ENCODE data around the gene SLC35F3.

Gene SLC35F3

DNA sequence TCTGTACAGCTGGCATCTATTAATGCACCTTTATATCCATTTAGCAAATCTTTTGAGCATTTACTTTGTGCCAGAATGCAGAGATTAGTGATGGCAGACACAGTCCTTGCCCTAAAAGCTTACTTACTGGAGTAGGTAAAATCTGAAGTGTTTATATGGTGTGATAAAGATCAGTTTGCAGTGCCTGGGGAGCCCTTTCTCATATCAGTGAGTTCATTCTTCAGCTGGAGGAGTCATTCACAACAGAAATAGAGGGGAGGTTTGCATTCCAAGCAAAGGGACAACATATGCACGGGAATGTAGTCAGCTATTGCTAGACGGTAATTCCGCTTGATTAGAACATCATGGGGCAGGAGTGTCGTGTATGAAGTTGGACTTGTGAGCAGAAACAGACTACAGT, 8.4 kb downstream of the SLC35F3 start:
- DNase-seq: no peak

DNA sequence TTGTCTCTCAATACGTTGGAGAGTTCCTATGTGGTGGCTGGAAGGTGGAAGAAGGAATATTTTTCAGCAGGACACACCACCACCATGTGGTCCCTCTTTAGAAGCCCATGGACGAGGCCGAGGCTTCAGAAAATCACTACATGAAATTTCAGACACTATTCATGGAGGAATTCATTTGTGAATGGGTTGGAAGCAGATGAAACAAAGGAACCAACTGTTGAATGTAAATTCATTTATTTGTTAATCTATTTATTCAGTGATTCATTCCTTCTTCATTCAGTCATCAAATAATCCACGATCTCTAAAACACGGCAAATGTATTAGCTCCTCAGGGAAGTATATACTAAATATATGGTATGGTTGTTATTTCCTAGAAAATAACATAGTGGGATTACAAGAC, 12.2 kb downstream of the SLC35F3 start:
- DNase-seq: no peak

DNA sequence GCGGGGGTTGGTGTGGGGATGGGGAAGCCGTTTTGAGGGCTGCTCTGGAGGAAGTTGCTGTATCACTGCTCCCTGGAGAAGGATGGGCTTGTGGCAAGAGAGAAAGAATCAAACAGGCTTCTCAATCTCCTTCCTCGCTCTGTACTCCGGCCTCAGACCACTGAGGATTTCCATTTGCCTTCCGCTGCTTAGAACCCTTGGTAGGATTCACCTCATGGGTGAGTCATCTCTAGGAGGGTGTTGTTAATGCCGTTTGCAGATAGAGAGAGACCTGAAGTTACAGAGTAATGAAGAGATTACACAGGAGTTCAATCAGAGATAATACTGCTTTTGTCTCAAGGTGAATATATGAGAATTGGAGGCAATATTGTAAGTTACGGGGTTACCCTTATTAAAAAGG, 15.3 kb downstream of the SLC35F3 start:
- DNase-seq: no peak

DNA sequence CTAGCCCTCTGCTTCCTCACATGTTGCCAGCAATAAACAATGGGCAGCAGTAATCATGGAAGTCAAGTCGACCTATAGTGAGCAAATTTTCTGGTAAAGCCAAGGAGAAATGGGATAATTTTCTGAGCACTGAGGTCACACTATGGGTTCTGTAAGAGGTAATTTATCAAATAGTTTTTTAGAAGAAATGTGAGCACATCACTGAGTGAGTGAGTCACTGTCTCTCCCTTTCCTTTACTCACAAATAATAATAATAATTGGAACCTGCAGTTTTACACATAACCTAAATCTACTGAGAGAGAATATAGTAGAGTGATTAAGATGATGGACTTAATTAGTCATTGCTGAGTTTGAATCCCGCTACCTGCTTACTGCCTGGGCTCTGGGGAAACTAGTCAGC, 23.6 kb downstream of the SLC35F3 start:
- DNase-seq: no peak

DNA sequence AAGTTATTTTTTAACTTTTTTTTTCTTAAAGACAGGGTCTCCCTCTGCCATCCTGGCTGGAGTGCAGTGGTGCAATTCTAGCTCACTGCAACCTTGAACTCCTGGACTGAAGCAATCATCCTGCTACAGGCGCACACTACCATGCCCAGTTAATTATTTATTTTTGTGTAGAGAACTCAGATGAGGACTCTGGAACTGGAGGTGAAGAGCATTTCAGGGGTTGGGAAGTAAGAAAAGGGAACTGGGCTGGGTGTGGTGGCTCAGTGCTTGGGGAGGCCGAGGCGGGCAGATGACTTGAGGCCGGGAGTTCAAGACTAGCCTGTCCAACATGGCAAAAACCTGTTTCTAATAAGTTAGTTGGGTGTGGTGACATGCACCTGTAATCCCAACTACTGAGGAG, 28.9 kb downstream of the SLC35F3 start:
- DNase-seq: no peak

DNA sequence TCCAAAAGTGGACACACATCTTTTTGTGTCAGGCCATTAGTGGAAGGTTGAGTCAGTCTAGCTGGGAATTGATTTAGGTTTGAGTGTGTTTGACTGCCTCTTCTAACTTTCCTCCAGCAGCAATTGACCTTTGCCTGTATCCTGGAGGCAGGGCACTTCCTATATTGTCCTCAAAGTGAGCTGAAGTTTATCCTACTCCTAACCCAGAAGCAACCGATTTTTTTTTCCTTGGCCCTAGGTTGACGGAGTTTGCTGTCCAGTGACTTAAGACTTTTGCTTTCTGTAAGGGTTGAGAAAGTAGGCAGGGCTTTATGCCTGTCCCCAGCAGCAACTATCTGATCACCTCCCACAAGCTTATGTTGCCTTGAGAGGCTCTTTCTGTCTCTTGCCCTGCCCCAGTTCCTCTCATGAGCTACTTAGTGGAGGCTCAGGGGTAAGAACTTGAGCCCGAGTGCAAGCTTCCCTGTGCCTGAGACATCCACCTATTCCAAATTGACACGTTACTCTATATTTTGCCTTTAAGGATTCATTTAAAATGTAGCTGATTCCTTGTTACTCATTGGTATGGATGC, 30.9 kb downstream of the SLC35F3 start:
- DNase-seq: no peak

DNA sequence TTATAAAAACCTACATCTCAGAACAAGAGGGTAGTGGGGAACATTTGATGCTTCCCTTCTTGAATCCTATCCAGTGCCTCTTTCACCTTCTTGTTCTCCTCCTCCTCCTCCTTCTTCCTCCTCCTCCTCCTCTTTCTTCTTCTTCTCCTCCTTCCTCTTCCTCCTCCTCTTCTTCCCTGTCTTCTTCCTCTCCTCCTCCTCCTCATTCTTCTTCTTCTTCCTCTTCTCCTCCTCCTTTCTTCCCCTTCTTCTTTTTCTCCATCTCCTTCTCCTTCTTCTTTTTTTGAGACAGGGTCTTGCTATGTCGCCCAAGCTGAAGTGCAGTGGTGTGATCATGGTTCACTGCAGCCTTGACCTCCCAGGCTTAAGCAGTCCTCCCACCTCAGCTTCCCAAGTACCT, 31.9 kb downstream of the SLC35F3 start:
- no peak for DNase-seq

DNA sequence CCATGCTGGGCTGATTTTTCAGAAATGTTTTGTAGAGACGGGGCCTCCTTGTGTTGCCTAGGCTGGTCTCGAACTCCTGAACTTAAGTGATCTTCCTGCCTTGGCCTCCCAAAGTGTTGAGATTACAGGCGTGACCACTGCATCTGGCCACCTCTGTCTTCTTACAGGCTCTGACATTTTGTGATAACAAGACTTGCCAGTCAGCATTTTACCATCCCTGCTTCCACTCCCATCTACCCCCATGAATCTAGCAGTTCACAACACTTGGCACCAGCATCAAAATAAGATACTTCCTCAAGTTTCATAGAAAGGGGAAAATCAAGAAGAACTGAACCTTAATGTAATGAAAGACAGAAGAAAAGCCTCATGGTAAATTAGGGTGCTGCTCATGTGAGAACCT, 32.4 kb downstream of the SLC35F3 start:
- no peak for DNase-seq

DNA sequence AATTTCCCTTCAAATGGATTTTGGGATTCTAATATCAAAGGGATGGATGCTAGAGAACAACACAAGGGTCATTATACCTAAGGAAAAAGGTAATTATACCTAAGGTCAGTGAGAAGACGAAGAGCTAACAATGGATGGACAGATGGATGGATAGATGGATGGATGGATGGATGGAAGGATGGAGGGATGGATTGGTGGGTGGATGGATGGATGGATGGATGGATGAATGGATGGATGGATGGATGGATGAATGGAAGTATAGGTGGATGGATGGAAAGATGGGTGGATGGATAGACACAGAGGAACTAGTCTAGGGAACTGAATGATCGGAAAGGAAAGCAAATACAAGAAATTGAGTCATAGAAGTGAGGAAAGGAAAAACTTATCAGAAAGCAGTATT, 34.0 kb downstream of the SLC35F3 start:
- DNase-seq: no peak

DNA sequence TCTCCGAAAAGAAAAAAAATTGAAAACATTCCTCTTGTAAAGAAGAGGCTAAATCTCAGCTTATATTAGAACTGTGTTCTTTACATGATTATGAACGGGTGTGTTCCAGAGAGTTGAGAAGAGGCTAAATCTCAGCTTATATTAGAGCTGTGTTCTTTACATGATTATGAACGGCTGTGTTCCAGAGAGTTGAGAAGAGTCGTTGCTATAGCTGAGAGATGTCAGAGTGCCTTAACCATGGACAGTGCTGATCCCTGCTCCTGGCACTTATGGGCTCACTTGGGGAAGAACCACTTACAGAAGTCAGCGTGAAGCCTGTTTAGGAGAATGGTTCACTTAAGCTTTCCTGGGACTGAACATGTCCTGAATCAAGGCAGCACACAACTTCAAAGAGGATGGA, 35.0 kb downstream of the SLC35F3 start:
- DNase-seq: no peak

DNA sequence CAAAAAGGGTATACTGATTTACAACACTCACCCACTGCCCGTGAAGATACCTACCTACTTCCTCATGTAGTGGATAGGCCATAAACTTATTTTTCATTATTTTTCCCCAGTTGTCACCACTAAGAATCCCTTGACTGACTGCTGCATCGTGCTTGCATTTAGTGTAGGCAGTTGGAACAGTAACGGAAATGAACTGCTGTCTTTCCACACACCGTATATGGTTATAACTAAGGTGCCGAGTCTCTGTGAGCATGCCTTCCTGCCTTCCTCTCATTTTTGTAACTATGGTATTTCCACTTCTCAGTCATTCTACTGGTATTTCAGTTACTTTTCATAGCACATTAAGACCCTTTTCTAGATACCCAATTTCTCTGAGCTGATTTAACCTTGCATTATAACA, 36.4 kb downstream of the SLC35F3 start:
- DNase-seq: no peak

DNA sequence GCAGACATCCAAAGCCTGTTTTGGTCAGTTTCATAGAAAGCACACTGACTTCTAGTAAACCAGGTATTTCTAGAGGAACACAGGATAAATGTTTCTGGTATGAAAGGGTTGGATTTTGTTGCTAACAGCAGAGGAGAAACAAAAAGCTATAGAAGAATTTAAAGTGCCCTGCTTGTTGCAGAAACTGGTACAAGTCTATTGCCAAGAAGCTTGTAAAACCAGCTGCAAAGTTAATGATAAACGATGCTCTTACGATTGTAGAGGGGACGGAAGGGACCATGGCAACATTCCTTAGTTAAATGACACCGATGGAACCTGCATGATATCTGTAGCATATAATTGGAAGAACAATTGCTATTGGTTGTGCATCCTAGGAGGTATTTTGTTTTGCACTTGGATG, 40.1 kb downstream of the SLC35F3 start:
- DNase-seq: no peak

DNA sequence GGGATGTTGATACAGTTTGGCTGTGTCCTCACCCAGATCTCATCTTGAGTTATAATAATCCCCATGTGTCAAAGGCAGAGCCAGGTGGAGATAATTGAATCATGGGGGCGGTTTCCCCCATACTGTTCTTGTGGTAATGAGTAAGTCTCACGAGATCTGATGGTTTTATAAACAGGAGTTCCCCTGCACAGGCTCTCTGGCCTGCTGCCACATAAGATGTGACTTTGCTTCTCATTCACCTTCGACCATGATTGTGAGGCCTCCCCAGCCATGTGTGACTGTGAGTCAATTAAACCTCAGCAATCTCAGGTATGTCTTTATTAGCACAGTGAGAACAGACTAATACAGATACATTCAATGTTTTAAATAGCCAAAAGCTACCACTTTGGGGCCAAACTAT, 41.1 kb downstream of the SLC35F3 start:
- DNase-seq: no peak

DNA sequence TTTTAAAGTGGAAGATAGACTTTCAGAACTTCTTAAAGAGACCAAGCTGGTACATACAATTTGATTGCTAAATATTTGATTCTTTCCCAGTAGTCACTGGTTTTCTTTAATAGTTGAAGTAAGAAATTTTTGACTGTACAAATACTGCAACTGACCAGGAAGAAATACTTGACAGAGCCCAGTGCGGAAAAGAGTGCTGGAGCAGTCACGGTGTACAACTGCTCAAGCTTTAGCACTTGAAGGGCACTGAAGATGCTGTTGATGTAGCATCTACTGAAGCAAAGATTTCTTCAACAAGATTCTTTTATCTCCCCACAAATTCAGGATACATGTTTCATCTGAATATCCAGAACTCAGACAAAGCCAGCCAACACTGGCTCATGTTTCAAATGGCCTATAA, 41.5 kb downstream of the SLC35F3 start:
- no peak for DNase-seq

DNA sequence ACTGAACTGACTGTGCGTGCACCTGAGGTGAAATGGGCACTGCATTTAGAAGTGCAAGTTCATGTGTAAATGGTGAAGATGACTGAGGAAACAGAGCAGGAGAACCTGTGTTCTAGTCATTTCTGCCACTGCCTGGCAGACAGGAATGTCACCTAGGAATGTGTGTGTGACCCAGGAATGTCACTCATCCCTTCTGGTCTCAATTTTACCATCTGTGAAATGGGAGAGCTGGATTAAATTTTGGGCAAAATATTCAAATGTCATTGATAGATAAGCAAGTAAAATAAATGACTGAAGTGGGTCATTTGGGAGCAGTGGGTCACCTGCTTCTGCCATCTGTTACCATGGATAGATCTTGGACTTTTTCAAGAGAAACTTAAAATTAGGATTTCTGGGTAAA, 42.2 kb downstream of the SLC35F3 start:
- DNase-seq: no peak

DNA sequence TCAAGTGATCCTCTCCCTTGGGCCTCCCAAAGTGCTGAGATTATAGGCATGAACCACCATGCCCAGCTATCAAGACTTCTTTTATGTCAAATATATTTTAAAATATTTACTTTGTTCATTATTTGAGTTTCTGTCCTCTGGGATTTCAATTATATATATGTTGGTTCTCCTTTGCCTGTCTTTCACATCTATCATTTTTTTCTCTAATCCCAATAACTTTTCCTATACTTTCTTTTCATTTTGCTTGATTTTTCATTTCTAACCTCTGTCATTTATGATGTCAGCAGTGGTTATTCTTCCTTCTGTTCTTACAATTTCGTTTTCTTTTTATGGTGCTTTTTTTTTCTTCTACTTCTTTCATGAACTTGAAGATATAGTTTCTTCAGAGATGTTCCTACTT, 47.3 kb downstream of the SLC35F3 start:
- no peak for DNase-seq

DNA sequence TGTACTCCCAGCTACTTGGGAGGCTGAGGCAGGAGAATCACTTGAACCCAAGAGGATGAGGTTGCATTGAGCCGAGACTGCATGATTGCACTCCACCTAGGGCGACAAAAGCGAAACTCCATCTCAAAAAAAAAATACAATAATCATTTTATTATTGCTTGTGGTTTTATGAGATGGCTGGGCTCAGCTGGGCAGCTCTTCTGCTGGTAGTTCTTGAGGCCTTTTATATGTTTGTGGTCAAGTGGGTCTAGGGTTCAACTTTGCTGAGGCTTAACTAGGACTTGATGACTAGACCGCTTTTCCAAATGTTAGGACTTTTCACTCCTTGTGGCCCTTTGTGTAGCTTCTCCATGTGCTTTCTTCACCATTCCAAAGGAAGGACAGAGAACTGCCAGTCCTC, 53.2 kb downstream of the SLC35F3 start:
- DNase-seq: no peak

DNA sequence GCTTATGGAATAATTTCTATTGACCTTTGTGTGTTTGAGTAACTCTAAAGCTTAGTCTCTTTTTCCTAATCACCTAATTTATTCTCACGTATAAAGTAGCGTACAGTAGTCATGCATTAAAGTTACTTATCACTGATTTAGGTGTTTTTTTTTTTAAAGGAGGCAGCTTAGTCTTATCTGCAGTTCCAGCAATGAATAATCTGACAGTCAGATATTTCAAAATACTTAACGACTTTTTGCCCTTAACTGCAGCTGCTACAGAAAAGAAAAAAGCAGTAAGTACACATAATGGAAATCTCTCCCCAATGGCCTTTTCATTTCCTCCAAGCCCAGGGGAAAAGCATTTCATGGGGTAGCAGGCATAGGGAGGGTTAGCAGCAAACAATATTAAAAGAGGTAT, 54.6 kb downstream of the SLC35F3 start:
- no peak for DNase-seq

DNA sequence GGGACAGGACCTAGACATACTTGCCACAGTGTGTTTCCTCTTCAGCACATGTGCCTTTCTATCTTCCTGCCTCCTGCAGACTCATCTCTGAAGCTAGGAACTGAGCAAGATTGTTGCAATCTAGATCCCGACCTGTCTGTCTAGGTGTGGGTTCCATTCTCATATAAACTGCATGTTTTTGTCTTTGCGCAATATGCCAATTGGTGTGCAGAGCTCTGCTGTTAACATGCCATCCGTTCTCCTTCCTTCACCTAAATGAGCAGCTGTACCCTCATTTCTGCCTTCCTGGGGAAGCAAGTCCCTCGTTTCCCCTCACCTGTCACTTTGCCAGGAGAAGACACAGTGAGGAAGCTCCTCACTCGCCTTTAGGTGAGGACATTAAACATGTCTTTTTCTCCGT, 55.5 kb downstream of the SLC35F3 start:
- no peak for DNase-seq

DNA sequence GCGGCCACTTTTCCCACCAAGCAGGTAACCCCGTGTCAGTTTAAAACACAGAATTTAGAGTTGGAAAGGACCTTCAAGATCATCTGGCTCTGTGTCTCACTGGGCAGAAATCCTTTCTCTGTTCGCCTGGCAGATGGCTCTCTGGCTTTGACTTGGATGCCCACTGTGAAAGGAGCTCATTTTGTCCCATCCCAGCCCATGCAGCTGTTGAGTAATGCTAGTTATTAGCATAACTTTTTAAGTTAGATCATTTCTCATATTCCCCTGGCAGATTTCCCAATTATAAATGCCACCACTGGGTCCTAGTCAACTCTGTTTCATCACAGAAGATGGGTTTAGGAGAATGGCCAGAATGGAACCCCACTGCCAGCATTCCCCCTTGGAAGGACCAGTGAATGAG, 55.9 kb downstream of the SLC35F3 start:
- DNase-seq: no peak

DNA sequence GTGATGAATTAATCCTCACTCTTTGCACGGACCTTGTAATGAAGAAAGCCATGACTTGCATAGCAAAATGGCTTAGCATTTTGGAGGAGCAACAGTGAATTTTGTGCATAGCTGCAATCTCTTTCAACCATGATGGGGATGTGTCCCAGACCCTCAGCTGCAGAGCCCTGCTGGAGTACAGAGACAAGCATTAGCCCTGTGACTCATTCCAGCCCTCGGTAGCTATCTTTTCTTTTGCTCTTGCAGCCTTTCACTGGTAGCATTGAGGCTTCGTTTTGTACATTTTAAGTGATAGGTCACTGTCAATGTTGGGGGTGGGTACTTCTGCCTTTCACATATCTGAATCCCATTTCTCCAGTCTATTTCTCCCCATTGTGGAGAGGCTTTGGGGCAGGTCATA, 58.4 kb downstream of the SLC35F3 start:
- DNase-seq: no peak

DNA sequence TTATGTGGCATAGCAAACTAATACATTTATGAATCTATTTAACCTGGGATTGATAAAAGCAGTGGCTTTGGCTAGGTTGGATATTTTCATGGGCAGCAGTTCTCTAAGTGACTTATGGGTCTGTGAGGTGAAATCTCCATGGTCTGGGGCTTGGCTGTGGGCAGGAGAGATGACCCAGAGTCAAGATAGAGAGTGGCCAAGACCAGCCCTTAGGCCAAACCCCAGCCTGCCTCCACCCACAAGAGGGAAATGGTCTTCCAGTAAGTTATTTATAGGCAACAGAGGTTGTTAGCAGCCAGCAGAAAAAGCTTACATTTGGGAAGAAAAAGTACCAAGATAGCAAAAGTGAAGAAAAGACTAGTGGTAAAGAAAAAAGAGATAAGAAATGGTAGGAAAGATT, 61.4 kb downstream of the SLC35F3 start:
- no peak for DNase-seq

DNA sequence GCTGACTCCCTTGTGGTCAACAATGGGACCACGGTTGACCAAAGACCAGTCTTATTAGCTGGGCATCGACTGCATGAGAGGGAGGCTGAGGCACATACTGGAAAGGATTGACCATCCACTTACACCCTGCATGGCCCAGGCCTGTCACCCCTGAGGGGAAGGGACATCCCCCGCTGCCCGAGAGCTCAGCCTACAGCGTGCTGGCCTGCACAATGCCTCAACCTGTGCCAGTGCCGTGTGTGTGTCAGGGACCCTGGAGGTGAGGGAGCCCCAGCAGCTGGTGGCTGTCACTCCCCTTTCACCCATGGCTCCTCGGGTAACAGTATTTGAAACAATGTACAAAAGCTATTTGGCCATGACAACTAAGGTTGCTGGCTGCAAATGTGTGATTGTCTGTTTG, 67.3 kb downstream of the SLC35F3 start:
- DNase-seq: no peak

DNA sequence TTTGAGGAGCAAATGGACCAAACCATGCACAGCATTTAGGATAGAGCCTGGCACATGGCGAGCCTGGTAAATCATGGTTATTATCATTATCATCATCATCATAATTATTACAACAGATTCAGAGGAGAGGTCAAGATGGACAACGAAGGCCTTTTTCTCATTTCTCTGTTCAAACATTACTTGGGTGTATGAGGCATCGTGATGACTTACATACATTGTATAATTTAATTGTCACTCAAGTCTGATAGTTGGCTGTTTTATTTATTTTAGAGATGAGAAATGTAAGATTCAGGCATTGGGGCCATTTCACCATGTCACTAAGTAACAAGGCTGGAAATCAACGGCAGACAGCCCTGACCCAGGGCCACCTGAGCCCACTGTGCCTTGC, 68.1 kb downstream of the SLC35F3 start:
- no peak for DNase-seq

DNA sequence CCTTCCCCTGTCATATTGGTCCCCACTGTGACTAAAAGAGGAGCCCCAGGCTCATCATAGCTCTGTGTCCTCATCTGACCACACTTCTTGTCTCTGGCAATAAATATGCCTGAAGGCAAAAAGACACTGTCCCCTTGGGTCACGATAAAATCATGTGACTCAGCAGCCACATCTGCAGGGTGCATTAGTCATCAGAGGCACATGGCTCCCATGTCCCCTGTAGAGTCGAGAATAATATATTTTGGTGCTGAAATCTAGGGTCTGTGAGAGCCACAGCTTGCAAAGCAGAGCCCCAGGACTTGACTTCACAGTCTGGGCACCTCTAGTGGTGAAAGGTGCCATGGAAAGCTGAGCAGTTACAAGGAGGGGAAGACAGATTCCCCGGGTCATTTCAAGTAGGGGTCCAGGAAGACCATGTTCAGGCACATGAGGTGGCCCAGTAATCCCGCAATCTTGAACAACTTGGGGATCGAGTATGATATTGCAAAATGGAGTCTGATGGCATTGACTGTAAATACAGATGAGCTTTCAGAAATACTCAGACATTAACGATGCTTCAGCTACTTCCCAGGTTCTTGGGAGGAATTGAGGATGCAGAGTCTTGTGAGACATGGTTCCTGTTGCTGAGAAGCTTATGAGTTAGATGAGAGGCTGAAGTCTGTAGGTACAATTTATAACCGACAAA, 68.6 kb downstream of the SLC35F3 start:
- DNase-seq: no peak

DNA sequence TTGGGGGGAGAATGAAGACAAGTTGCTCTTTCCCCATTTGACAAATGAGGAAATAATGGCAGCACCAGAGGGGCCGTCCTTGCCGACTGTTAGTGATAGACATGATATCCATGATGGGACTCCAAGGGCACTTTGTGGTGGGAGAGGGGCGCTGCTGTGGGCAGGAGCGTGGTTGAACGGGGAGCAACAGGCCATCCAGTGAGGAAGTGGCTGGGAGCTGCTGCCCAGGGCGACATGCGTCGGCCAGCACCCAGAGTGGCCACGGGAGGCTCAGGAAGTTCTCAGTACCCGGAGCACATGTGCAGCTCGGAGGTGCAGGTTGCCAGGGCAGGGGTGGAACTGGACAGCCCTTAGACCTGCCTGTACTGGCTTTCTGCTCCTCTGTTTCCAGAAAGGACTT, 71.0 kb downstream of the SLC35F3 start:
- DNase-seq: no peak

Measured in activated T-cell treated with anti-CD3 and anti-CD28 coated beads for 4 hours (primary cell).